Body of pancreas (tissue), 4 donors: Measurements from ENCODE around the gene TACO1.

Experiments used
- POLR2A ChIP-seq, 3 donors: fragments of 450-650 bp; IDR thresholded peaks; one replicate each; pipeline ENCODE4 v1.6.1; 2016; ENCODE audit warnings: antibody characterized with exemption in 3 of 3, mild to moderate bottlenecking in 2 of 3
- TF ChIP-seq, protein P1 (sequence below), 7 experiments: fragments of 450-650 bp in 4 of 7; fragments of 200-600 bp in 3 of 7; sonication (generic) in 3 of 7; IDR thresholded peaks; one replicate each; pipeline ENCODE4 v1.5.1; 2016 to 2019; ENCODE audit warnings: antibody characterized with exemption in 7 of 7

DNA sequence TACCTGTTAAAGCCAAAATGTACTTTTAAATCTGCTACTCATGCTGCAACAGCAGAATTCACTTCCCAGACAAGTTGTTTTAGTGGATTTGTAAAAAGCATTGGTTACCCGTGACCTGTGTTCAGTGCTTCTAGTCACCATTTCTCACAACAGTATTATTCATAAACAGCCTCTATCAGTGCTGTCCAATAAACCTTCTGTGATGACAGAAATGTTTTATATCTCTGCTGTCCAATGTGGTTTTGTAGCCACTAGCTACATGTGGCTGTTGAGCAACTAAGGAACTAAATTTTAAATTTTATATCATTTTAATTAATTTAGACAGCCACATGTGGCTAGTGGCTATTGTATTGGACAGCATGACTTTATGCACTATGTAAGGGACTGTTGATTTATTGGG, 34.1 kb downstream of the TACO1 start:
- TF ChIP-seq, protein P1, sequence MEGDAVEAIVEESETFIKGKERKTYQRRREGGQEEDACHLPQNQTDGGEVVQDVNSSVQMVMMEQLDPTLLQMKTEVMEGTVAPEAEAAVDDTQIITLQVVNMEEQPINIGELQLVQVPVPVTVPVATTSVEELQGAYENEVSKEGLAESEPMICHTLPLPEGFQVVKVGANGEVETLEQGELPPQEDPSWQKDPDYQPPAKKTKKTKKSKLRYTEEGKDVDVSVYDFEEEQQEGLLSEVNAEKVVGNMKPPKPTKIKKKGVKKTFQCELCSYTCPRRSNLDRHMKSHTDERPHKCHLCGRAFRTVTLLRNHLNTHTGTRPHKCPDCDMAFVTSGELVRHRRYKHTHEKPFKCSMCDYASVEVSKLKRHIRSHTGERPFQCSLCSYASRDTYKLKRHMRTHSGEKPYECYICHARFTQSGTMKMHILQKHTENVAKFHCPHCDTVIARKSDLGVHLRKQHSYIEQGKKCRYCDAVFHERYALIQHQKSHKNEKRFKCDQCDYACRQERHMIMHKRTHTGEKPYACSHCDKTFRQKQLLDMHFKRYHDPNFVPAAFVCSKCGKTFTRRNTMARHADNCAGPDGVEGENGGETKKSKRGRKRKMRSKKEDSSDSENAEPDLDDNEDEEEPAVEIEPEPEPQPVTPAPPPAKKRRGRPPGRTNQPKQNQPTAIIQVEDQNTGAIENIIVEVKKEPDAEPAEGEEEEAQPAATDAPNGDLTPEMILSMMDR (IDR thresholded peaks at IDR 0.05), result no peak
- no peak for TF ChIP-seq POLR2A (IDR thresholded peaks at IDR 0.05)
